ENCODE results near the gene FLOT1.

- TF ChIP-seq CTCF (optimal IDR thresholded peaks at IDR 0.05 in 1 of 3, IDR thresholded peaks at IDR 0.05 in 1 of 3, conservative IDR thresholded peaks at IDR 0.05 in 1 of 3; ENCODE audit: extremely low read depth in 1 of 3, insufficient read depth in 2 of 3, low read length in 3 of 3) = no peak
- TF ChIP-seq EZH2 (IDR thresholded peaks at IDR 0.05; ENCODE audit: low read length) = no peak
These were observed 37.6 kb upstream of the FLOT1 start for GRCh38 chr6:30779850-30780641.

Measured in keratinocyte (primary cell).